ENCODE results near the gene INPP5A. TPM values are rescaled to one million over a fixed set of nuclear protein-coding genes. Genes with fewer than 3 reads are reported as not detected.

INPP5A gene
- total and polyA plus RNA-seq, 2 of the 13 experiments (the other 11 are each of a cell fraction or from before 2014, with no cell fraction given): 17.5 to 37.9 TPM

DNA sequence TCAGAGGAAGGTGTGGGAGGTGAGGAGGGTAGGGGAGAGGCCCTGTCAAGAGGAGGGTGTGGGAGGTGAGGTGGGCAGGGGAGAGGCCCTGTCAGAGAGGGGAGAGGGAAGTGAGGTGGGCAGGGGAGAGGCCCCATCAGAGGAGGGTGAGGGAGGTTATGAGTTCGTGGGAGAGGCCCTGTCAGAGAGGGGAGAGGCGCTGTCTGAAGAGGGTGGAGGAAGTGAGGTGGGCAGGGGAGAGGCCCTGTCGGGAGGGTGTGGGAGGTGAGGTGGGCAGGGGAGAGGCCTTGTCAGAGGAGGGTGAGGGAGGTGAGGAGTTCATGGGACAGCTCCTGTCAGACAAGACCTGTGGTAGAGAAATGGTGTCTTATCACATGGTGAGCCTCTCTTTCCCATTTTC lies 74.4 kb downstream of the INPP5A start:
- in situ Hi-C loops (cut with HindIII; ENCODE audit: extremely low pct_ligation_motif_present, low pct_unique_long_range_greater_than_20kb) (no loop called here), intact Hi-C loops (cut with micrococcal nuclease; ENCODE audit: unreplicated experiment) (no loop called here)
- H3K4me2 ChIP-seq (ENCODE audit: low read depth, low read length): no peak overlapping the region
- ChIA-PET POLR2A (no interaction called here), CTCF (ENCODE audit: low intra/inter-chr PET ratio, low total read pairs) (no interaction called here)
- no peaks in the 10 kb centered on the region for H3K79me2 ChIP-seq (ENCODE audit: insufficient read depth, low read length)
- 82% methylated on average over 3 of the region's 3 CpGs for WGBS (ENCODE audit: low lambda C conversion rate)
- ATAC-seq (no peak), DNase-seq (ENCODE audit: low spot score) (no peak), FAIRE-seq (no peak)
- BruUV-seq (replicated peaks): no TSS peak
- no peak overlapping the region for H3K4me3 ChIP-seq (replicated peaks in 1 of 3; ENCODE audit: insufficient read depth in 1 of 3, low read depth in 2 of 3, low read length in 3 of 3)
- no peaks in the 10 kb centered on the region for H3K27me3 ChIP-seq (ENCODE audit: control insufficient read depth in 1 of 2, insufficient read depth in 2 of 2, low read length in 2 of 2)
- H4K20me1 ChIP-seq (ENCODE audit: insufficient read depth, low read length): no peaks in the 10 kb centered on the region; the same call in 1 of the 2 replicates
- no peaks in the 10 kb centered on the region for H3K9me3 ChIP-seq (ENCODE audit: low read length)
- TF ChIP-seq ZKSCAN5 (CRISPR knock-in tag; IDR thresholded peaks at IDR 0.05) (0 out of 2 replicates have a peak, but pooled peaks have one; percentile 43), MYPOP (CRISPR knock-in tag; IDR thresholded peaks at IDR 0.05) (no peak), ZSCAN25 (CRISPR knock-in tag; IDR thresholded peaks at IDR 0.05) (peak; percentile 82), EZH2 (conservative IDR thresholded peaks at IDR 0.05; ENCODE audit: low read depth, low read length) (no peak), NFE2L2 (IDR thresholded peaks at IDR 0.05; ENCODE audit: low read length) (no peak), PLSCR1 (CRISPR knock-in tag; IDR thresholded peaks at IDR 0.05; ENCODE audit: borderline replicate concordance) (no peak), ZNF496 (CRISPR knock-in tag; IDR thresholded peaks at IDR 0.05; ENCODE audit: insufficient replicate concordance) (no peak)
- no peak overlapping the region for H3K27ac ChIP-seq (ENCODE audit: extremely low read length, insufficient read depth, low read length)
- no peak overlapping the region for H3K9ac ChIP-seq (ENCODE audit: insufficient read depth, low read depth, low read length)
- H3K4me1 ChIP-seq (ENCODE audit: insufficient read depth, low read length): 0 out of 2 replicates have a peak, but pooled peaks cover 4% of the 10 kb centered on the region
- H3K36me3 ChIP-seq (replicated peaks in 1 of 2; ENCODE audit: control insufficient read depth in 1 of 2, insufficient read depth in 2 of 2, low read length in 2 of 2): no peaks in the 10 kb centered on the region
- no peak overlapping the region for H2AFZ ChIP-seq (ENCODE audit: low read length)

All from HepG2 (cell line).